Measurements from ENCODE around the gene SUGT1.
"Not testable (repeated sequence)": the region's sequence is repeated elsewhere in the genome, so short reads cannot be mapped to it uniquely, and the experiment has no call there.

Gene SUGT1

DNA sequence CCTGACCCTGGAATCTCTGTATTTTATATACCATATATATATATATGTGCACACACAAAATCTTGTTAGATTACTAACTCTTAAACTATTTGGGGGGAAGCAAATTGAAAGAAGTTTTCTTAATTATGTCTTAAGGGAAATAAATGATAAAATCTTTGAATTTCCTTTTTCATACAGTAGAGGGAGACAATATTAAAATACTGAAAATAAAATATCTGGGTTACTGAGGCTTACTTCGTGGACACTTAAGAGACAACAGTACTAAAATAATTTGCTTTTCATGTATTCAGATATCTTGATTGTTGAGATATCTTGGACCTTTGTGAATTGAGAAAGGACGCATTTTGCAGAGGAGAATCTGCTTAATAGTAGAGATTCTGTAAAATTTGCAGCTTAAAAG, 17.0 kb downstream of the SUGT1 start:
- DNase-seq (ENCODE audit: low spot score): no peak
- TF ChIP-seq, protein P1, sequence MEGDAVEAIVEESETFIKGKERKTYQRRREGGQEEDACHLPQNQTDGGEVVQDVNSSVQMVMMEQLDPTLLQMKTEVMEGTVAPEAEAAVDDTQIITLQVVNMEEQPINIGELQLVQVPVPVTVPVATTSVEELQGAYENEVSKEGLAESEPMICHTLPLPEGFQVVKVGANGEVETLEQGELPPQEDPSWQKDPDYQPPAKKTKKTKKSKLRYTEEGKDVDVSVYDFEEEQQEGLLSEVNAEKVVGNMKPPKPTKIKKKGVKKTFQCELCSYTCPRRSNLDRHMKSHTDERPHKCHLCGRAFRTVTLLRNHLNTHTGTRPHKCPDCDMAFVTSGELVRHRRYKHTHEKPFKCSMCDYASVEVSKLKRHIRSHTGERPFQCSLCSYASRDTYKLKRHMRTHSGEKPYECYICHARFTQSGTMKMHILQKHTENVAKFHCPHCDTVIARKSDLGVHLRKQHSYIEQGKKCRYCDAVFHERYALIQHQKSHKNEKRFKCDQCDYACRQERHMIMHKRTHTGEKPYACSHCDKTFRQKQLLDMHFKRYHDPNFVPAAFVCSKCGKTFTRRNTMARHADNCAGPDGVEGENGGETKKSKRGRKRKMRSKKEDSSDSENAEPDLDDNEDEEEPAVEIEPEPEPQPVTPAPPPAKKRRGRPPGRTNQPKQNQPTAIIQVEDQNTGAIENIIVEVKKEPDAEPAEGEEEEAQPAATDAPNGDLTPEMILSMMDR (IDR thresholded peaks at IDR 0.05; ENCODE audit: borderline replicate concordance, control extremely low read depth, extremely low read depth, insufficient read depth, missing control alignments): no peak
- in situ Hi-C loops (cut with MboI; ENCODE audit: low sequenced_read_pairs, unreplicated experiment): no loop called here

GRCh38 chr13:52670726-52671125, 18.1 kb downstream of the SUGT1 start:
- in situ Hi-C loops (cut with MboI; ENCODE audit: low sequenced_read_pairs, unreplicated experiment): no loop called here
- TF ChIP-seq, protein P1 (IDR thresholded peaks at IDR 0.05; ENCODE audit: borderline replicate concordance, control extremely low read depth, extremely low read depth, insufficient read depth, missing control alignments): no peak

DNA sequence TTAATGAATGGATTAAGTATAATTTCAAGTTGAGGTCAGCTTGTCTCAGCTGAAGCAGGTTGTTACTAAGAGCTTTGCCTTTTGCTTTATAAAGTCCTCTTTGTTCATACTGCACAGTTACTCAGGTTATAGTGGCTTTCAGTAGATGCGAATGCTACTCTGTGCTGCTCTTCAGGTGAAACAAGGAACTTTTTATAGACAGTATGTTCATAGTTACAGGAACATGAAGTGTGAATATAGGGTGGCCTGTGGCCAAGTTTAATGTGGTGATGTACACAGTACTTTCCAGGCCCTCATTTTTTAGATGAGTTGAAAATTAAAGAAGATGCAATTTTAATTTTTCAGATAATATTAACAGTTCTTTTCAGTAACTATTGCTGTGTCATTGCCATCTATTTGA, 20.8 kb downstream of the SUGT1 start:
- in situ Hi-C loops (cut with MboI; ENCODE audit: low sequenced_read_pairs, unreplicated experiment): no loop called here
- TF ChIP-seq, protein P1 (IDR thresholded peaks at IDR 0.05; ENCODE audit: borderline replicate concordance, control extremely low read depth, extremely low read depth, insufficient read depth, missing control alignments): no peak
- no peak for DNase-seq (ENCODE audit: low spot score)

More at GRCh38 chr13:52670726-52671125, 18.1 kb downstream of the SUGT1 start:
- no peak for DNase-seq (ENCODE audit: low spot score)

DNA sequence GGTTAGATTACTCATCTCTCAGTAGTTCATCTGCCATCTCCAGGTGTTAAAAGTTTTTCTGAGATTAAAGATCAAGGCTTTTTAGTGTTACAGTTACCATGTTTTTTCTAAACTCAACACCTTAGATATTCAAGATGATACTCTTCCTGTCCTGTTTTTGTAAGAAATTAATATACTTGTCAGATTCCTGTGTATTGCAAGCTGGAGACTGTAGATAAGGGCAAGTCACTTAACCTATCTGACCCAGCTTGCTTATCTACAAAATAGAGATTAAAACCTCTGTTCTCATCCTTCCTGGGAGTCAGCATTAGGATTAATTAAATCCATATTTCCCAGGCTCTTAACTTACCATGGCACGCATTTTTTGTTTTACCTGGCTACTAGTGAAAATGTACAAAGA, 25.2 kb downstream of the SUGT1 start:
- TF ChIP-seq, protein P1 (IDR thresholded peaks at IDR 0.05; ENCODE audit: borderline replicate concordance, control extremely low read depth, extremely low read depth, insufficient read depth, missing control alignments): no peak
- in situ Hi-C loops (cut with MboI; ENCODE audit: low sequenced_read_pairs, unreplicated experiment): no loop called here

GRCh38 chr13:52685806-52686205, 33.2 kb downstream of the SUGT1 start:
- in situ Hi-C loops (cut with MboI; ENCODE audit: low sequenced_read_pairs, unreplicated experiment); DNase-seq (ENCODE audit: low spot score): not testable (repeated sequence)

More for the DNA sequence above, 25.2 kb downstream of the SUGT1 start:
- DNase-seq (ENCODE audit: low spot score): no peak

- TF ChIP-seq, protein P1 (IDR thresholded peaks at IDR 0.05; ENCODE audit: borderline replicate concordance, control extremely low read depth, extremely low read depth, insufficient read depth, missing control alignments): no peak
- in situ Hi-C loops (cut with MboI; ENCODE audit: low sequenced_read_pairs, unreplicated experiment): no loop called here
- DNase-seq (ENCODE audit: low spot score): no peak
Measured at GRCh38 chr13:52686376-52686775, 33.7 kb downstream of the SUGT1 start.

- peak; percentile 15 for DNase-seq (ENCODE audit: low spot score)
- TF ChIP-seq, protein P1 (IDR thresholded peaks at IDR 0.05; ENCODE audit: borderline replicate concordance, control extremely low read depth, extremely low read depth, insufficient read depth, missing control alignments): no peak
Measured at GRCh38 chr13:52695856-52696255, 43.2 kb downstream of the SUGT1 start.

More at GRCh38 chr13:52695856-52696255, 43.2 kb downstream of the SUGT1 start:
- in situ Hi-C loops (cut with MboI; ENCODE audit: low sequenced_read_pairs, unreplicated experiment): no loop called here

Data from GM13976 (cell line).